HFF-Myc (cell line): ENCODE measurements around the gene OR8J3.
"Not testable (repeated sequence)": the region's sequence is repeated elsewhere in the genome, so short reads cannot be mapped to it uniquely, and the experiment has no call there.

Source experiments
- DNase-seq: peaks from one replicate; pipeline ENCODE4 v3.0.0-alpha.2; 2011; ENCODE audit warnings: low read depth; ENCODE audit errors: extremely low read depth
- H3K4me3 ChIP-seq: replicated peaks from 2 replicates; pipeline ENCODE4 v1.5.1; 2011; ENCODE audit warnings: low read depth, mild to moderate bottlenecking, control low read depth, low read length
- TF ChIP-seq, protein P1 (sequence below): IDR thresholded peaks from 2 replicates; pipeline ENCODE4 v1.5.1; 2012; ENCODE audit warnings: mild to moderate bottlenecking, low read depth, low read length, control low read depth; ENCODE audit errors: missing control alignments

The OR8J3 gene

DNA sequence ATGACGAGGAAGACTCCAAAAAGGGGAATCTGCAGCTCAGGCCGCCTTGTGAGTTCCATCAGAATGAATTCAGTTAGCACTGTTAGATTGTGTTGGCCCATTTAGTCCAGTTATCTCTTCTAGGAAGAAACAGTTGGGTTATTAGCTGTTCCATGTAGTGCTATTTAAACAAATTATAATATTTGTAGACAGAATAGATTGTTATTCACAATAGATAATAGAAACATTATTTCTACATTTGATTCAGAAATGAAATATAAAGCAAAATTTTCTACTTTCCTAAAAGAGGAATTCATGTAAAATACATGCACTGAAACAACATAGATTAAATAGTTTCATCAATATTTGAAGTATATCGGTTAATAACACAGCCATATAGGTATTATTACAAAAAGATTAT, 20.2 kb upstream of the OR8J3 start, which contains the start of gene OR8K5:
TSS of gene OR8K5 (minus strand) at position 101 of the 400 bp plus-strand sequence. CDS start at position 101, 0 bp downstream.
- no peak within 1 kb of the TSS for H3K4me3 ChIP-seq
- TF ChIP-seq, protein P1, sequence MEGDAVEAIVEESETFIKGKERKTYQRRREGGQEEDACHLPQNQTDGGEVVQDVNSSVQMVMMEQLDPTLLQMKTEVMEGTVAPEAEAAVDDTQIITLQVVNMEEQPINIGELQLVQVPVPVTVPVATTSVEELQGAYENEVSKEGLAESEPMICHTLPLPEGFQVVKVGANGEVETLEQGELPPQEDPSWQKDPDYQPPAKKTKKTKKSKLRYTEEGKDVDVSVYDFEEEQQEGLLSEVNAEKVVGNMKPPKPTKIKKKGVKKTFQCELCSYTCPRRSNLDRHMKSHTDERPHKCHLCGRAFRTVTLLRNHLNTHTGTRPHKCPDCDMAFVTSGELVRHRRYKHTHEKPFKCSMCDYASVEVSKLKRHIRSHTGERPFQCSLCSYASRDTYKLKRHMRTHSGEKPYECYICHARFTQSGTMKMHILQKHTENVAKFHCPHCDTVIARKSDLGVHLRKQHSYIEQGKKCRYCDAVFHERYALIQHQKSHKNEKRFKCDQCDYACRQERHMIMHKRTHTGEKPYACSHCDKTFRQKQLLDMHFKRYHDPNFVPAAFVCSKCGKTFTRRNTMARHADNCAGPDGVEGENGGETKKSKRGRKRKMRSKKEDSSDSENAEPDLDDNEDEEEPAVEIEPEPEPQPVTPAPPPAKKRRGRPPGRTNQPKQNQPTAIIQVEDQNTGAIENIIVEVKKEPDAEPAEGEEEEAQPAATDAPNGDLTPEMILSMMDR: no peak
- DNase-seq: no peak

GRCh38 chr11:56152333-56152732, 12.3 kb upstream of the OR8J3 start:
- DNase-seq: no peak
- TF ChIP-seq, protein P1: no peak
- no peak overlapping the region for H3K4me3 ChIP-seq

DNA sequence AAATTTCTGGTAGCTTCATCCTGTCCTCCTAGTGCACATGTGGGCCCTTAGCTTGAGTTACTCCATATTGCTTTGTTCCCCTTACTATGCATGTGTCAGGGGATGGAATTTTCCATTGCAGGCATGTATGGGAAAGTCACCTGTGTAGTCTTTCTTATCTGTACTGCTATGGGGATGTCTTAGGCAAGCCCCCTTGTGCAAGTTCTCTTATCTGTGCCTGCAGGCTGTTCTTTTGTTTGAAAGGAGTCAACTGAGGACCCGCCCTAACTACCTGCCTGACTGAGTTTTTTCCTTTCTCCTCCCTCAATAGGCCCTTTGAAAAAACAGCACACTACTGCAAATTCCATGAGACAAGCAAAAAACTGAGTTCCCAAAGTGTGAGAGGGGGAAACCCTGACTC, 11.4 kb upstream of the OR8J3 start:
- DNase-seq: no peak
- H3K4me3 ChIP-seq: no peak overlapping the region
- TF ChIP-seq, protein P1: no peak

GRCh38 chr11:56143681-56144080, 3.7 kb upstream of the OR8J3 start:
- not testable (repeated sequence) for DNase-seq, H3K4me3 ChIP-seq

GRCh38 chr11:56122073-56122472, 17.9 kb downstream of the OR8J3 start, which contains the start of gene OR8H3:
TSS of gene OR8H3 (plus strand) at chr11:56122373. CDS start at chr11:56122373, 0 bp downstream.
- TF ChIP-seq, protein P1: no peak
- DNase-seq: no peak

GRCh38 chr11:56103210-56103737, 36.7 kb downstream of the OR8J3 start, which contains the start of gene OR8H2:
TSS of gene OR8H2 (plus strand) at chr11:56103687. CDS start at chr11:56105043, 1,356 bp downstream.
- no peak within 1 kb of the TSS for H3K4me3 ChIP-seq
- TF ChIP-seq, protein P1: no peak
- DNase-seq: no peak

More at GRCh38 chr11:56122073-56122472, 17.9 kb downstream of the OR8J3 start, which contains the start of gene OR8H3:
- no peak within 1 kb of the TSS for H3K4me3 ChIP-seq

DNA sequence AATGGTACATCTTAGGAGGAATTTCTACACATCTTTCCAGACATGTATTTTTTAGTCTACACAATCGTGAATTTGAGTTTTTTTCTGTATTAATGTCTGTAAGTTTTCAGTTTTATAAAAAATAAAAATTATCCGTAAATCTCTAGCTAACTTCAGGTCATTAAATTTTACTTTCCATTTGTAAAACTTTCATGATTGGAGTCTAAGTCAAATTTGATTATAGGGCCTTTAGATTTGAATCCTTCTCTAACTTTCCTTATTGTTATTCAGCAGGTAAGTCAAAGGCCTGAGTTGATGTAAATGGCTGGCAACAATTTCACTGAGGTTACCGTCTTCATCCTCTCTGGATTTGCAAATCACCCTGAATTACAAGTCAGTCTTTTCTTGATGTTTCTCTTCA, 47.0 kb downstream of the OR8J3 start, which contains the start of gene OR8I2:
TSS of gene OR8I2 (plus strand) at position 301 of the 400 bp plus-strand sequence. CDS start at position 301, 0 bp downstream.
- no peak for DNase-seq
- no peak within 1 kb of the TSS for H3K4me3 ChIP-seq
- TF ChIP-seq, protein P1: no peak
